ENCODE measurements around the gene CPNE5.

CPNE5 gene

GRCh38 chr6:36855750-36856149, 16.5 kb upstream of the CPNE5 start:
- peaks cover 13% of the 10 kb centered on the region; the same call in 1 of the 2 replicates for H3K36me3 ChIP-seq (ENCODE audit: insufficient read depth, low read length)

GRCh38 chr6:36853325-36853724, 14.1 kb upstream of the CPNE5 start:
- Histone ChIP-seq H3K4me3 (ENCODE audit: low read depth, low read length) (peak overlapping the region; percentile 10; the same call in 1 of the 2 replicates), H2AFZ (ENCODE audit: low read length, unreplicated experiment) (no peak overlapping the region), H3K27me3 (ENCODE audit: insufficient read depth, low read length) (no peaks in the 10 kb centered on the region), H3K27ac (ENCODE audit: low read depth, low read length) (peak overlapping the region; percentile 94), H3K4me1 (ENCODE audit: control insufficient read depth, insufficient read depth, low read length, unreplicated experiment) (peaks cover 27% of the 10 kb centered on the region), H3K36me3 (ENCODE audit: insufficient read depth, low read length) (peaks cover 13% of the 10 kb centered on the region; the same call in 1 of the 2 replicates), H3K79me2 (ENCODE audit: control insufficient read depth, insufficient read depth, low read length, unreplicated experiment) (peaks cover 3% of the 10 kb centered on the region)

More at GRCh38 chr6:36855750-36856149, 16.5 kb upstream of the CPNE5 start:
- H3K79me2 ChIP-seq (ENCODE audit: control insufficient read depth, insufficient read depth, low read length, unreplicated experiment), result peaks cover 3% of the 10 kb centered on the region
- H2AFZ ChIP-seq (ENCODE audit: low read length, unreplicated experiment), result no peak overlapping the region
- H3K27me3 ChIP-seq (ENCODE audit: insufficient read depth, low read length), result no peaks in the 10 kb centered on the region
- peaks cover 27% of the 10 kb centered on the region for H3K4me1 ChIP-seq (ENCODE audit: control insufficient read depth, insufficient read depth, low read length, unreplicated experiment)
- no peak overlapping the region for H3K4me3 ChIP-seq (ENCODE audit: low read depth, low read length)
- H3K27ac ChIP-seq (ENCODE audit: low read depth, low read length), result no peak overlapping the region

- Histone ChIP-seq H2AFZ (ENCODE audit: low read length, unreplicated experiment) (no peak overlapping the region), H3K4me3 (ENCODE audit: low read depth, low read length) (peak overlapping the region; percentile 10; the same call in 1 of the 2 replicates), H3K36me3 (ENCODE audit: insufficient read depth, low read length) (peaks cover 13% of the 10 kb centered on the region; the same call in 1 of the 2 replicates), H3K4me1 (ENCODE audit: control insufficient read depth, insufficient read depth, low read length, unreplicated experiment) (peaks cover 27% of the 10 kb centered on the region), H3K27me3 (ENCODE audit: insufficient read depth, low read length) (no peaks in the 10 kb centered on the region), H3K79me2 (ENCODE audit: control insufficient read depth, insufficient read depth, low read length, unreplicated experiment) (peaks cover 3% of the 10 kb centered on the region), H3K27ac (ENCODE audit: low read depth, low read length) (peak overlapping the region; percentile 94)
Observed at GRCh38 chr6:36852481-36853147, 13.4 kb upstream of the CPNE5 start.

GRCh38 chr6:36851626-36852025, 12.4 kb upstream of the CPNE5 start:
- Histone ChIP-seq H3K27ac (ENCODE audit: low read depth, low read length) (no peak overlapping the region), H3K36me3 (ENCODE audit: insufficient read depth, low read length) (peaks cover 13% of the 10 kb centered on the region; the same call in 1 of the 2 replicates)

GRCh38 chr6:36851149-36851614, 11.9 kb upstream of the CPNE5 start:
- peaks cover 27% of the 10 kb centered on the region for H3K4me1 ChIP-seq (ENCODE audit: control insufficient read depth, insufficient read depth, low read length, unreplicated experiment)
- no peak overlapping the region for H3K4me3 ChIP-seq (ENCODE audit: low read depth, low read length)
- no peaks in the 10 kb centered on the region for H3K79me2 ChIP-seq (ENCODE audit: control insufficient read depth, insufficient read depth, low read length, unreplicated experiment)
- no peaks in the 10 kb centered on the region for H3K27me3 ChIP-seq (ENCODE audit: insufficient read depth, low read length)
- H2AFZ ChIP-seq (ENCODE audit: low read length, unreplicated experiment), result no peak overlapping the region
- no peak overlapping the region for H3K27ac ChIP-seq (ENCODE audit: low read depth, low read length)
- peaks cover 9% of the 10 kb centered on the region; the same call in 1 of the 2 replicates for H3K36me3 ChIP-seq (ENCODE audit: insufficient read depth, low read length)

More at GRCh38 chr6:36851626-36852025, 12.4 kb upstream of the CPNE5 start:
- no peaks in the 10 kb centered on the region for H3K27me3 ChIP-seq (ENCODE audit: insufficient read depth, low read length)
- H3K4me1 ChIP-seq (ENCODE audit: control insufficient read depth, insufficient read depth, low read length, unreplicated experiment), result peaks cover 27% of the 10 kb centered on the region
- H3K79me2 ChIP-seq (ENCODE audit: control insufficient read depth, insufficient read depth, low read length, unreplicated experiment), result no peaks in the 10 kb centered on the region
- H3K4me3 ChIP-seq (ENCODE audit: low read depth, low read length), result no peak overlapping the region
- no peak overlapping the region for H2AFZ ChIP-seq (ENCODE audit: low read length, unreplicated experiment)

- peaks cover 27% of the 10 kb centered on the region for H3K4me1 ChIP-seq (ENCODE audit: control insufficient read depth, insufficient read depth, low read length, unreplicated experiment)
- no peak overlapping the region for H3K4me3 ChIP-seq (ENCODE audit: low read depth, low read length)
- no peak overlapping the region for H3K27ac ChIP-seq (ENCODE audit: low read depth, low read length)
- H3K36me3 ChIP-seq (ENCODE audit: insufficient read depth, low read length), result no peaks in the 10 kb centered on the region
- H3K27me3 ChIP-seq (ENCODE audit: insufficient read depth, low read length), result no peaks in the 10 kb centered on the region
- H3K79me2 ChIP-seq (ENCODE audit: control insufficient read depth, insufficient read depth, low read length, unreplicated experiment), result no peaks in the 10 kb centered on the region
- H2AFZ ChIP-seq (ENCODE audit: low read length, unreplicated experiment), result no peak overlapping the region
Observed at GRCh38 chr6:36850021-36850420, 10.8 kb upstream of the CPNE5 start.

- Histone ChIP-seq H2AFZ (ENCODE audit: low read length, unreplicated experiment) (no peak overlapping the region), H3K27ac (ENCODE audit: low read depth, low read length) (no peak overlapping the region), H3K36me3 (ENCODE audit: insufficient read depth, low read length) (no peaks in the 10 kb centered on the region), H3K4me3 (ENCODE audit: low read depth, low read length) (no peak overlapping the region), H3K27me3 (ENCODE audit: insufficient read depth, low read length) (no peaks in the 10 kb centered on the region), H3K79me2 (ENCODE audit: control insufficient read depth, insufficient read depth, low read length, unreplicated experiment) (no peaks in the 10 kb centered on the region), H3K4me1 (ENCODE audit: control insufficient read depth, insufficient read depth, low read length, unreplicated experiment) (peaks cover 26% of the 10 kb centered on the region)
Observed at GRCh38 chr6:36848658-36849441, 9.6 kb upstream of the CPNE5 start.

- Histone ChIP-seq H3K79me2 (ENCODE audit: control insufficient read depth, insufficient read depth, low read length, unreplicated experiment) (no peaks in the 10 kb centered on the region), H3K4me1 (ENCODE audit: control insufficient read depth, insufficient read depth, low read length, unreplicated experiment) (peaks cover 18% of the 10 kb centered on the region), H2AFZ (ENCODE audit: low read length, unreplicated experiment) (no peak overlapping the region), H3K27me3 (ENCODE audit: insufficient read depth, low read length) (no peaks in the 10 kb centered on the region), H3K4me3 (ENCODE audit: low read depth, low read length) (no peak overlapping the region), H3K36me3 (ENCODE audit: insufficient read depth, low read length) (no peaks in the 10 kb centered on the region), H3K27ac (ENCODE audit: low read depth, low read length) (no peak overlapping the region)
Observed at GRCh38 chr6:36847991-36848390, 8.7 kb upstream of the CPNE5 start.

- Histone ChIP-seq H3K4me1 (ENCODE audit: control insufficient read depth, insufficient read depth, low read length, unreplicated experiment) (peaks cover 9% of the 10 kb centered on the region), H3K79me2 (ENCODE audit: control insufficient read depth, insufficient read depth, low read length, unreplicated experiment) (no peaks in the 10 kb centered on the region), H3K4me3 (ENCODE audit: low read depth, low read length) (no peak overlapping the region), H3K27me3 (ENCODE audit: insufficient read depth, low read length) (no peaks in the 10 kb centered on the region), H3K27ac (ENCODE audit: low read depth, low read length) (no peak overlapping the region), H2AFZ (ENCODE audit: low read length, unreplicated experiment) (no peak overlapping the region), H3K36me3 (ENCODE audit: insufficient read depth, low read length) (no peaks in the 10 kb centered on the region)
Observed at GRCh38 chr6:36847152-36847551, 7.9 kb upstream of the CPNE5 start.

- Histone ChIP-seq H3K4me1 (ENCODE audit: control insufficient read depth, insufficient read depth, low read length, unreplicated experiment) (peaks cover 7% of the 10 kb centered on the region), H3K27ac (ENCODE audit: low read depth, low read length) (no peak overlapping the region), H3K36me3 (ENCODE audit: insufficient read depth, low read length) (no peaks in the 10 kb centered on the region), H2AFZ (ENCODE audit: low read length, unreplicated experiment) (no peak overlapping the region), H3K79me2 (ENCODE audit: control insufficient read depth, insufficient read depth, low read length, unreplicated experiment) (no peaks in the 10 kb centered on the region), H3K27me3 (ENCODE audit: insufficient read depth, low read length) (no peaks in the 10 kb centered on the region), H3K4me3 (ENCODE audit: low read depth, low read length) (no peak overlapping the region)
Observed at GRCh38 chr6:36845233-36845632, 6.0 kb upstream of the CPNE5 start.

Data from ACC112 (cell line).